Fibroblast of mammary gland (primary cell): ENCODE results near the gene TECR.
A peak's percentile ranks its signal among the peaks of the same experiment; 100 is the strongest.
"Not testable (repeated sequence)": the region's sequence is repeated elsewhere in the genome, so short reads cannot be mapped to it uniquely, and the experiment has no call there.

Experiments
- DNase-seq: peaks from one replicate; pipeline ENCODE4 v3.0.0-alpha.2; 2010; ENCODE audit warnings: low read depth
- H3K4me3 ChIP-seq: 2 replicates; pipeline ENCODE4 v1.5.1; 2011; ENCODE audit warnings: low read depth, mild to moderate bottlenecking, low read length, moderate library complexity; ENCODE audit not compliant: control insufficient read depth
- TF ChIP-seq, protein P1 (sequence below): conservative IDR thresholded peaks from 2 replicates; pipeline ENCODE4 v1.5.1; 2011; ENCODE audit warnings: low read depth, low read length, inconsistent platforms; ENCODE audit not compliant: control insufficient read depth, insufficient read depth

The TECR gene

DNA sequence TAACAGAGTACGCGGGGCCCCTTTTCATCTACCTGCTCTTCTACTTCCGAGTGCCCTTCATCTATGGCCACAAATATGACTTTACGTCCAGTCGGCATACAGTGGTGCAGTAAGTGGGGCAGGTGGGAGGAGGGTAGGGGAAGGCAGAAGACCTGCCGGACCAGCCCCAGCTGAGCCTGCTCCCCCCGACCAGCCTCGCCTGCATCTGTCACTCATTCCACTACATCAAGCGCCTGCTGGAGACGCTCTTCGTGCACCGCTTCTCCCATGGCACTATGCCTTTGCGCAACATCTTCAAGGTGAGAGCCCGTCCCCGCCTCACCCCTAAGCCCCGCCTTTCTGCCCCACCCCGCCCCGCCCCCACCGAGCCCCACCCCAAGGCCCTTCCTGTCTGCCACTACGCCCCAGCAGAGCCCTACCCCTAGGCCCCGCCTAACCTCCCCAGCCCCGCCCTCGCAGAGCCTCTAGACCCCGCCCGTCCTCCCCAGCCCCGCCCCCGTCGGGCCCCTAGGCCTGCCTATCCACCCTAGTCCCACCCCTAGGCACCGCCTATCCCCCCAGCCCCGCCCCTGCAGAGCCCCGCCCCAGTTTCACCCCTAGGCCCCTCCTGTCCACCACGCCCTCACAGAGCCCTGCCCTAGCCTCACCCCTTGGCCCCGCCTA is 34.7 kb downstream of the TECR start:
- TF ChIP-seq, protein P1, sequence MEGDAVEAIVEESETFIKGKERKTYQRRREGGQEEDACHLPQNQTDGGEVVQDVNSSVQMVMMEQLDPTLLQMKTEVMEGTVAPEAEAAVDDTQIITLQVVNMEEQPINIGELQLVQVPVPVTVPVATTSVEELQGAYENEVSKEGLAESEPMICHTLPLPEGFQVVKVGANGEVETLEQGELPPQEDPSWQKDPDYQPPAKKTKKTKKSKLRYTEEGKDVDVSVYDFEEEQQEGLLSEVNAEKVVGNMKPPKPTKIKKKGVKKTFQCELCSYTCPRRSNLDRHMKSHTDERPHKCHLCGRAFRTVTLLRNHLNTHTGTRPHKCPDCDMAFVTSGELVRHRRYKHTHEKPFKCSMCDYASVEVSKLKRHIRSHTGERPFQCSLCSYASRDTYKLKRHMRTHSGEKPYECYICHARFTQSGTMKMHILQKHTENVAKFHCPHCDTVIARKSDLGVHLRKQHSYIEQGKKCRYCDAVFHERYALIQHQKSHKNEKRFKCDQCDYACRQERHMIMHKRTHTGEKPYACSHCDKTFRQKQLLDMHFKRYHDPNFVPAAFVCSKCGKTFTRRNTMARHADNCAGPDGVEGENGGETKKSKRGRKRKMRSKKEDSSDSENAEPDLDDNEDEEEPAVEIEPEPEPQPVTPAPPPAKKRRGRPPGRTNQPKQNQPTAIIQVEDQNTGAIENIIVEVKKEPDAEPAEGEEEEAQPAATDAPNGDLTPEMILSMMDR: no peak
- peak; percentile 64 for DNase-seq
- no peak overlapping the region for H3K4me3 ChIP-seq

GRCh38 chr19:14564652-14565297 is 35.4 kb downstream of the TECR start:
- DNase-seq, H3K4me3 ChIP-seq: not testable (repeated sequence)

DNA sequence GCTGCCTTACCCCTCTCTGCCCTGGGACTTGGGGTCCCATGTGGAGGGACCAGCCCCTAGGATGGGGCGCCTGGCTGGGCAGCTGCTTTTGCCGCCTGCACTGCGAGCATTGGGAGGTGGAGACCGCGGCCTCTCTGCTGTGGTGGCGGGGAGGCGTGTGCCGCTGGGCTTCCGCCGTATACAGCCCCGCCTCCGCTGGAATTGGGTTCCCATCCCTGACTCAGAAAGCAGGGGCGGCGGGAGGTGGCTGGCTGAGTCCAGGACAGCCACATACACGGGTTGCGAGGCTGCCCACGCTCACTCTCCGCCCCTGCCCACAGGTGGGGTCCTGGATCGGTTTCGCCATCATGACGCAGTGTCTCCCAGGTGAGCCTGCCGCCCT is 35.9 kb downstream of the TECR start:
- TF ChIP-seq, protein P1: no peak
- H3K4me3 ChIP-seq: no peak overlapping the region
- peak; percentile 67 for DNase-seq

- H3K4me3 ChIP-seq: no peak overlapping the region
- no peak for DNase-seq
- TF ChIP-seq, protein P1: no peak
Observed at GRCh38 chr19:14565765-14566711, 36.6 kb downstream of the TECR start.

GRCh38 chr19:14566712-14567077 is 37.3 kb downstream of the TECR start:
- no peak for DNase-seq
- TF ChIP-seq, protein P1: no peak
- no peak overlapping the region for H3K4me3 ChIP-seq

DNA sequence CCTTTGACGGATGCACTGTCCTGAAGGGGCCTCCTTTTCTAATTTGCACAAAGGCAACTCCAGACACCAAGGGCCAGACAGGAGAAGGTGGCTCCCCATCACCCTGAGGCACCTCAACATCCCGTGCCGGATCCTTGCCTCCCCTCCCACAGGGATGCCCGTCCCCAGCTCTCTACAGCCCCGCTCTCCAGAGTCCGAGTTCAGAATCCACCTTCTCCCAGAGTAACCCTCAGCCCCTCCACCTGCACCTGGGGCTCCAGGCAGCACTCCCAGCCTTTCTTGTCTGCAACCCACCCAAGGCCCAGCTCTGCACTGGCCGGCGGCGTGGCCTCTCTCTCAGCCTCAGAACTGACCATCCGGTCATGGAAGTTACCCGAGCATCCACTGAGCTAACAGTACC is 37.7 kb downstream of the TECR start:
- TF ChIP-seq, protein P1: no peak
- H3K4me3 ChIP-seq: no peak overlapping the region
- DNase-seq: no peak
